Liver (tissue), 9 donors: Measurements from ENCODE around the gene HEPACAM. TPM values are rescaled to one million over a fixed set of nuclear protein-coding genes. Genes with fewer than 3 reads are reported as not detected.
A peak's percentile ranks its signal among the peaks of the same experiment; 100 is the strongest.

ENCODE experiments used
- DNase-seq: peaks from one replicate; pipeline ENCODE4 v3.0.0-alpha.2; 2017; ENCODE audit warnings: low spot score
- H3K27ac ChIP-seq, 2 donors: one replicate each; pipeline ENCODE4 v1.7.0; 2013; ENCODE audit warnings: inconsistent platforms in 2 of 2, low read length in 2 of 2, control low read depth in 1 of 2, low read depth in 1 of 2, mild to moderate bottlenecking in 1 of 2
- H3K27me3 ChIP-seq, 4 donors: one replicate each; pipeline versions ENCODE4 v1.6.1 to v1.7.0; 2013; ENCODE audit warnings: low read length in 3 of 4, inconsistent platforms in 1 of 4, mild to moderate bottlenecking in 1 of 4, moderate library complexity in 1 of 4; ENCODE audit not compliant: control insufficient read depth in 4 of 4, insufficient read depth in 4 of 4
- H3K36me3 ChIP-seq, 4 donors: one replicate each; pipeline versions ENCODE4 v1.6.1 to v1.7.0; 2013; ENCODE audit warnings: low read length in 3 of 4, mild to moderate bottlenecking in 3 of 4, low read depth in 1 of 4, moderate library complexity in 1 of 4; ENCODE audit not compliant: control insufficient read depth in 4 of 4, insufficient read depth in 3 of 4
- H3K4me1 ChIP-seq, 4 donors: one replicate each; pipeline versions ENCODE4 v1.6.1 to v1.7.0; 2013; ENCODE audit warnings: low read length in 3 of 4, mild to moderate bottlenecking in 3 of 4, moderate library complexity in 1 of 4; ENCODE audit not compliant: control insufficient read depth in 4 of 4, insufficient read depth in 4 of 4
- H3K4me3 ChIP-seq, 3 donors: one replicate each; pipeline versions ENCODE4 v1.6.1 to v1.7.0; 2013; ENCODE audit warnings: low read length in 3 of 3, control low read depth in 1 of 3, low read depth in 1 of 3, mild to moderate bottlenecking in 1 of 3
- H3K9ac ChIP-seq, 2 donors: one replicate each; pipeline ENCODE4 v1.7.0; 2013; ENCODE audit warnings: low read length in 2 of 2, mild to moderate bottlenecking in 2 of 2, moderate library complexity in 2 of 2, control low read depth in 1 of 2, low read depth in 1 of 2
- H3K9me3 ChIP-seq, 4 donors: one replicate each; pipeline versions ENCODE4 v1.6.1 to v1.7.0; 2013; ENCODE audit warnings: low read length in 3 of 4; ENCODE audit not compliant: control insufficient read depth in 4 of 4
- ATF3 ChIP-seq: IDR thresholded peaks from 2 replicates; pipeline ENCODE4 v1.6.1; 2016; ENCODE audit warnings: antibody characterized with exemption
- CTCF ChIP-seq: fragments of 150-350 bp; IDR thresholded peaks from 2 replicates; pipeline ENCODE4 v1.5.1; 2017; ENCODE audit warnings: improper control_type of control experiment, low read depth, low read length; ENCODE audit not compliant: missing input control
- EGR1 ChIP-seq, 2 donors: IDR thresholded peaks; 2 replicates each; pipeline ENCODE4 v1.6.1; 2016 to 2018; ENCODE audit warnings: antibody characterized with exemption in 2 of 2, low read depth in 2 of 2
- FOXA1 ChIP-seq: IDR thresholded peaks from 2 replicates; pipeline ENCODE4 v1.6.1; 2016; ENCODE audit warnings: antibody characterized with exemption
- FOXA2 ChIP-seq: IDR thresholded peaks from 2 replicates; pipeline ENCODE4 v1.6.1; 2016; ENCODE audit warnings: antibody characterized with exemption
- GABPA ChIP-seq, 2 donors: IDR thresholded peaks in 1 of 2; conservative IDR thresholded peaks in 1 of 2; 2 replicates each; pipeline ENCODE4 v1.6.1; 2016; ENCODE audit warnings: antibody characterized with exemption in 2 of 2, mild to moderate bottlenecking in 1 of 2, moderate library complexity in 1 of 2
- HNF4A ChIP-seq, 2 donors: conservative IDR thresholded peaks; 2 replicates each; pipeline ENCODE4 v1.6.1; 2016; ENCODE audit warnings: antibody characterized with exemption in 2 of 2, mild to moderate bottlenecking in 2 of 2
- HNF4G ChIP-seq: IDR thresholded peaks from 2 replicates; pipeline ENCODE4 v1.6.1; 2016; ENCODE audit warnings: antibody characterized with exemption
- JUND ChIP-seq, 2 donors: IDR thresholded peaks; 2 replicates each; pipeline ENCODE4 v1.6.1; 2016; ENCODE audit warnings: antibody characterized with exemption in 2 of 2
- MAX ChIP-seq: IDR thresholded peaks from 2 replicates; pipeline ENCODE4 v1.6.1; 2016; ENCODE audit warnings: antibody characterized with exemption
- NR2F2 ChIP-seq: IDR thresholded peaks from 2 replicates; pipeline ENCODE4 v1.6.1; 2016; ENCODE audit warnings: antibody characterized with exemption
- RAD21 ChIP-seq, 2 donors: IDR thresholded peaks; 2 replicates each; pipeline ENCODE4 v1.6.1; 2016; ENCODE audit warnings: antibody characterized with exemption in 2 of 2, mild to moderate bottlenecking in 2 of 2
- REST ChIP-seq: IDR thresholded peaks from 2 replicates; pipeline ENCODE4 v1.6.1; 2016; ENCODE audit warnings: antibody characterized with exemption, mild to moderate bottlenecking
- RXRA ChIP-seq, 2 donors: IDR thresholded peaks; 2 replicates each; pipeline ENCODE4 v1.6.1; 2017 to 2018; ENCODE audit warnings: antibody characterized with exemption in 2 of 2, mild to moderate bottlenecking in 1 of 2
- SP1 ChIP-seq: IDR thresholded peaks from 2 replicates; pipeline ENCODE4 v1.6.1; 2018; ENCODE audit warnings: antibody characterized with exemption, mild to moderate bottlenecking
- TAF1 ChIP-seq: conservative IDR thresholded peaks from 2 replicates; pipeline ENCODE4 v1.6.1; 2016; ENCODE audit warnings: antibody characterized with exemption, mild to moderate bottlenecking
- YY1 ChIP-seq: IDR thresholded peaks from 2 replicates; pipeline ENCODE4 v1.6.1; 2016; ENCODE audit warnings: antibody characterized with exemption, mild to moderate bottlenecking
- ZBTB33 ChIP-seq: IDR thresholded peaks from 2 replicates; pipeline ENCODE4 v1.6.1; 2016; ENCODE audit warnings: antibody characterized with exemption
- WGBS: extraction: QIAGEN DNeasy Blood & Tissue Kit; methylation state at CpG from one replicate; pipeline ENCODE4 v1.1.7; 2013; 5-methylcytosine and 5-hydroxymethylcytosine counted together
- polyA plus RNA-seq, 2 donors: library from polyadenylated mRNA; stranded (reverse) in 1 of 2; unstranded in 1 of 2; fragments of 200-250 nt in 1 of 2; fragments of >200 nt in 1 of 2; fragmentation: Nextera tagmentation in 1 of 2; extraction: Ambion mirVana in 1 of 2; gene quantifications; one replicate each; pipeline versions ENCODE4 v1.2.1 to v1.2.3, GENCODE V29; 2013 to 2015
- total RNA-seq, 2 donors: library from RNA; depleted of rRNA; stranded (reverse); fragments of >200 nt; gene quantifications; one replicate each; pipeline ENCODE4 v1.2.3, GENCODE V29; 2014
- donor health status: healthy.
- donor health status: healthy.
- donor health status: healthy.
- donor health status: healthy.
- donor health status: healthy.

Gene HEPACAM
- total and polyA plus RNA-seq, 4 donors, result 0.79 to 7.1 (median 3.3) TPM; not detected in 1

GRCh38 chr11:124937336-124937935 is 1.6 kb upstream of the HEPACAM start:
- no peak overlapping the region for H3K4me3 ChIP-seq

GRCh38 chr11:124934862-124935547 is 842 bp downstream of the HEPACAM start:
- peak overlapping the region; percentile 71 to 88 for H3K27ac ChIP-seq
- no peaks in the 10 kb centered on the region for H3K36me3 ChIP-seq
- H3K4me3 ChIP-seq, result peak overlapping the region in 1 of 3 donors; percentile 30
- H3K9ac ChIP-seq, result peak overlapping the region in 1 of 2 donors; percentile 75
- H3K4me1 ChIP-seq, result peaks cover 5 to 33% (median 15%) of the 10 kb centered on the region in 4 donors
- H3K9me3 ChIP-seq, result no peaks in the 10 kb centered on the region
- DNase-seq, result no peak
- no peaks in the 10 kb centered on the region for H3K27me3 ChIP-seq
- WGBS, result 56% methylated on average over 4 of the region's 4 CpGs
- TF ChIP-seq SP1 (peak; percentile 81), FOXA2 (peak; percentile 75), RXRA (IDR thresholded peaks at IDR 0.05) (peak; percentile 66 to 83), HNF4A (conservative IDR thresholded peaks at IDR 0.05) (peak; percentile 91 to 92), YY1 (peak; percentile 74), CTCF (no peak), GABPA (IDR thresholded peaks at IDR 0.05 in 1 of 2, conservative IDR thresholded peaks at IDR 0.05 in 1 of 2) (peak in 1 of 2 donors; percentile 38), FOXA1 (peak; percentile 72), EGR1 (IDR thresholded peaks at IDR 0.05; ENCODE audit: low read depth in 2 of 2) (peak in 1 of 2 donors; percentile 60), HNF4G (peak; percentile 70), RAD21 (IDR thresholded peaks at IDR 0.05) (peak in 1 of 2 donors; percentile 45), REST (peak; percentile 57), ZBTB33 (peak; percentile 51), NR2F2 (peak; percentile 18), MAX (peak; percentile 75), JUND (IDR thresholded peaks at IDR 0.05) (peak; percentile 70 to 86), ATF3 (peak; percentile 87), TAF1 (no peak)

More at GRCh38 chr11:124937336-124937935, 1.6 kb upstream of the HEPACAM start:
- DNase-seq, result no peak
- no peaks in the 10 kb centered on the region for H3K36me3 ChIP-seq
- no peak overlapping the region for H3K27ac ChIP-seq
- WGBS, result 90% methylated on average over 3 of the region's 3 CpGs
- H3K9me3 ChIP-seq, result no peaks in the 10 kb centered on the region
- H3K9ac ChIP-seq, result no peak overlapping the region
- H3K4me1 ChIP-seq, result peaks cover 5 to 26% (median 13%) of the 10 kb centered on the region in 4 donors
- TF ChIP-seq FOXA2, result no peak
- TF ChIP-seq HNF4A (conservative IDR thresholded peaks at IDR 0.05), result peak; percentile 38 to 40
- H3K27me3 ChIP-seq, result no peaks in the 10 kb centered on the region
